ENCODE measurements around the gene PYURF.
A peak's percentile ranks its signal among the peaks of the same experiment; 100 is the strongest.

DNA sequence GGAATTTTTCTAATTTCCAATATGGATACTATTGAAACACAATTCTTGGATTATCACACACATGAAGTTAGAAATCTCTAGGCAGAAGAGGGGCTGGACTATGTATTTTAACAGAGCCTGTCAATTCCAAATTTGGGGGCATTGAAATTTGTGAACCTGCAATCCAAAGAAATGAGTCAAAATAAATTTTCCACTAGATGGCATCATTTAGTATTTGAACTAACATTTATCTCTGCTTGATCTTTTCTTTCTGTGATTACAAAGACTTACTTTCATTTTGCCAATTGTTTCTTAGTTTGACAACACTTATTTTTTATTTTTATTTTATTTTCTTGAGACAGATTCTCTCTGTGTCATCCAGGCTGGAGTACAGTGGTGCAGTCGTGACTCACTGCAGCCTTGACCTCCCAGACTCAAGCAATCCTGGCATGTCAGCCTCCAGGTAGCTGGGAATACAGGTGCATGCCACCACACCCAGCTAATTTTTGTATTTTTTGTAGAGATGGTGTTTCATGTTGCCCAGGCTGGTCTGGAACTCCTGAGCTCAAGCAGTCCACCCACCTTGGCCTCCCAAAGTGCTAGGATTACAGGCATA, 2.7 kb upstream of the PYURF start:
- TF ChIP-seq, protein P1, sequence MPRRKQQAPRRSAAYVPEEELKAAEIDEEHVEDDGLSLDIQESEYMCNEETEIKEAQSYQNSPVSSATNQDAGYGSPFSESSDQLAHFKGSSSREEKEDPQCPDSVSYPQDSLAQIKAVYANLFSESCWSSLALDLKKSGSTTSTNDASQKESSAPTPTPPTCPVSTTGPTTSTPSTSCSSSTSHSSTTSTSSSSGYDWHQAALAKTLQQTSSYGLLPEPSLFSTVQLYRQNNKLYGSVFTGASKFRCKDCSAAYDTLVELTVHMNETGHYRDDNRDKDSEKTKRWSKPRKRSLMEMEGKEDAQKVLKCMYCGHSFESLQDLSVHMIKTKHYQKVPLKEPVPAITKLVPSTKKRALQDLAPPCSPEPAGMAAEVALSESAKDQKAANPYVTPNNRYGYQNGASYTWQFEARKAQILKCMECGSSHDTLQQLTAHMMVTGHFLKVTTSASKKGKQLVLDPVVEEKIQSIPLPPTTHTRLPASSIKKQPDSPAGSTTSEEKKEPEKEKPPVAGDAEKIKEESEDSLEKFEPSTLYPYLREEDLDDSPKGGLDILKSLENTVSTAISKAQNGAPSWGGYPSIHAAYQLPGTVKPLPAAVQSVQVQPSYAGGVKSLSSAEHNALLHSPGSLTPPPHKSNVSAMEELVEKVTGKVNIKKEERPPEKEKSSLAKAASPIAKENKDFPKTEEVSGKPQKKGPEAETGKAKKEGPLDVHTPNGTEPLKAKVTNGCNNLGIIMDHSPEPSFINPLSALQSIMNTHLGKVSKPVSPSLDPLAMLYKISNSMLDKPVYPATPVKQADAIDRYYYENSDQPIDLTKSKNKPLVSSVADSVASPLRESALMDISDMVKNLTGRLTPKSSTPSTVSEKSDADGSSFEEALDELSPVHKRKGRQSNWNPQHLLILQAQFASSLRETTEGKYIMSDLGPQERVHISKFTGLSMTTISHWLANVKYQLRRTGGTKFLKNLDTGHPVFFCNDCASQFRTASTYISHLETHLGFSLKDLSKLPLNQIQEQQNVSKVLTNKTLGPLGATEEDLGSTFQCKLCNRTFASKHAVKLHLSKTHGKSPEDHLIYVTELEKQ (CRISPR knock-in tag; IDR thresholded peaks at IDR 0.05), result no peak
- TF ChIP-seq DIDO1 (tag; IDR thresholded peaks at IDR 0.05; ENCODE audit: low read depth), result no peak
- no peak for TF ChIP-seq NELFE (IDR thresholded peaks at IDR 0.05; ENCODE audit: insufficient read depth, insufficient read length)
- no peak for TF ChIP-seq IRF1 (CRISPR knock-in tag; IDR thresholded peaks at IDR 0.05; ENCODE audit: borderline replicate concordance)
- no peak for TF ChIP-seq BCLAF1 (IDR thresholded peaks at IDR 0.05; ENCODE audit: borderline replicate concordance in 1 of 2, control insufficient read depth in 1 of 2, low read depth in 2 of 2, low read length in 1 of 2)
- no peak for TF ChIP-seq EZH2 (IDR thresholded peaks at IDR 0.05; ENCODE audit: borderline replicate concordance, low read depth, low read length)
- TF ChIP-seq, protein P2, sequence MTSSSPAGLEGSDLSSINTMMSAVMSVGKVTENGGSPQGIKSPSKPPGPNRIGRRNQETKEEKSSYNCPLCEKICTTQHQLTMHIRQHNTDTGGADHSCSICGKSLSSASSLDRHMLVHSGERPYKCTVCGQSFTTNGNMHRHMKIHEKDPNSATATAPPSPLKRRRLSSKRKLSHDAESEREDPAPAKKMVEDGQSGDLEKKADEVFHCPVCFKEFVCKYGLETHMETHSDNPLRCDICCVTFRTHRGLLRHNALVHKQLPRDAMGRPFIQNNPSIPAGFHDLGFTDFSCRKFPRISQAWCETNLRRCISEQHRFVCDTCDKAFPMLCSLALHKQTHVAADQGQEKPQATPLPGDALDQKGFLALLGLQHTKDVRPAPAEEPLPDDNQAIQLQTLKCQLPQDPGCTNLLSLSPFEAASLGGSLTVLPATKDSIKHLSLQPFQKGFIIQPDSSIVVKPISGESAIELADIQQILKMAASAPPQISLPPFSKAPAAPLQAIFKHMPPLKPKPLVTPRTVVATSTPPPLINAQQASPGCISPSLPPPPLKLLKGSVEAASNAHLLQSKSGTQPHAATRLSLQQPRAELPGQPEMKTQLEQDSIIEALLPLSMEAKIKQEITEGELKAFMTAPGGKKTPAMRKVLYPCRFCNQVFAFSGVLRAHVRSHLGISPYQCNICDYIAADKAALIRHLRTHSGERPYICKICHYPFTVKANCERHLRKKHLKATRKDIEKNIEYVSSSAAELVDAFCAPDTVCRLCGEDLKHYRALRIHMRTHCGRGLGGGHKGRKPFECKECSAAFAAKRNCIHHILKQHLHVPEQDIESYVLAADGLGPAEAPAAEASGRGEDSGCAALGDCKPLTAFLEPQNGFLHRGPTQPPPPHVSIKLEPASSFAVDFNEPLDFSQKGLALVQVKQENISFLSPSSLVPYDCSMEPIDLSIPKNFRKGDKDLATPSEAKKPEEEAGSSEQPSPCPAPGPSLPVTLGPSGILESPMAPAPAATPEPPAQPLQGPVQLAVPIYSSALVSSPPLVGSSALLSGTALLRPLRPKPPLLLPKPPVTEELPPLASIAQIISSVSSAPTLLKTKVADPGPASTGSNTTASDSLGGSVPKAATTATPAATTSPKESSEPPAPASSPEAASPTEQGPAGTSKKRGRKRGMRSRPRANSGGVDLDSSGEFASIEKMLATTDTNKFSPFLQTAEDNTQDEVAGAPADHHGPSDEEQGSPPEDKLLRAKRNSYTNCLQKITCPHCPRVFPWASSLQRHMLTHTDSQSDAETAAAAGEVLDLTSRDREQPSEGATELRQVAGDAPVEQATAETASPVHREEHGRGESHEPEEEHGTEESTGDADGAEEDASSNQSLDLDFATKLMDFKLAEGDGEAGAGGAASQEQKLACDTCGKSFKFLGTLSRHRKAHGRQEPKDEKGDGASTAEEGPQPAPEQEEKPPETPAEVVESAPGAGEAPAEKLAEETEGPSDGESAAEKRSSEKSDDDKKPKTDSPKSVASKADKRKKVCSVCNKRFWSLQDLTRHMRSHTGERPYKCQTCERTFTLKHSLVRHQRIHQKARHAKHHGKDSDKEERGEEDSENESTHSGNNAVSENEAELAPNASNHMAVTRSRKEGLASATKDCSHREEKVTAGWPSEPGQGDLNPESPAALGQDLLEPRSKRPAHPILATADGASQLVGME (CRISPR knock-in tag; IDR thresholded peaks at IDR 0.05), result no peak
- no peak for TF ChIP-seq RBBP5 (IDR thresholded peaks at IDR 0.05; ENCODE audit: borderline replicate concordance, insufficient read depth, low read length, poor library complexity, severe bottlenecking)
- no peak for TF ChIP-seq POLR2A (conservative IDR thresholded peaks at IDR 0.05)
- TF ChIP-seq RAD21 (CRISPR knock-in tag; conservative IDR thresholded peaks at IDR 0.05 in 1 of 2, IDR thresholded peaks at IDR 0.05 in 1 of 2), result peak; percentile 33 to 52; a peak in 3 of 4 replicates
- TF ChIP-seq FOS (IDR thresholded peaks at IDR 0.05; ENCODE audit: extremely low read depth, insufficient read length), result no peak
- no peak for TF ChIP-seq ZNF140 (CRISPR knock-in tag; IDR thresholded peaks at IDR 0.05)
- TF ChIP-seq ATF2 (CRISPR knock-in tag; IDR thresholded peaks at IDR 0.05), result no peak
- TF ChIP-seq EP300 (IDR thresholded peaks at IDR 0.05; ENCODE audit: low read length), result no peak

All from K562 (cell line).